GM13977 (cell line): Measurements from ENCODE around the gene ABO.
"Not testable (repeated sequence)": the region's sequence is repeated elsewhere in the genome, so short reads cannot be mapped to it uniquely, and the experiment has no call there.

ENCODE experiments used
- DNase-seq: peaks from one replicate; pipeline ENCODE4 v3.0.0; 2012; ENCODE audit warnings: low spot score
- CTCF ChIP-seq: IDR thresholded peaks from 2 replicates; pipeline ENCODE4 v1.5.1; 2012; ENCODE audit warnings: mild to moderate bottlenecking, control low read depth; ENCODE audit not compliant: insufficient read depth; ENCODE audit errors: extremely low read depth, missing control alignments
- in situ Hi-C: fragments of 300-500 bp; cut with MboI; formaldehyde crosslinking; loops from one replicate; pipeline ENCODE4 v1.12.0; 2022; ENCODE audit warnings: low sequenced_read_pairs, low pct_unique_long_range_greater_than_20kb, mixed read lengths, inconsistent platforms; ENCODE audit not compliant: unreplicated experiment

Gene ABO

GRCh38 chr9:133286523-133286922 lies 11.5 kb upstream of the ABO start:
- in situ Hi-C loops = no loop called here
- no peak for DNase-seq
- TF ChIP-seq CTCF = no peak

- in situ Hi-C loops = no loop called here
- no peak for DNase-seq
- TF ChIP-seq CTCF = no peak
These were observed 10.3 kb upstream of the ABO start for GRCh38 chr9:133285252-133285775.

- DNase-seq = no peak
- no peak for TF ChIP-seq CTCF
- in situ Hi-C loops = no loop called here
These were observed 9.4 kb upstream of the ABO start for GRCh38 chr9:133284362-133284761.

- in situ Hi-C loops, DNase-seq: not testable (repeated sequence)
These were observed 8.4 kb upstream of the ABO start for GRCh38 chr9:133283255-133284032.

GRCh38 chr9:133282464-133283238 lies 7.7 kb upstream of the ABO start:
- no peak for TF ChIP-seq CTCF
- DNase-seq = no peak
- in situ Hi-C loops = no loop called here

- DNase-seq = no peak
- in situ Hi-C loops = no loop called here
- TF ChIP-seq CTCF = no peak
These were observed 5.4 kb upstream of the ABO start for GRCh38 chr9:133280392-133280791.
